Liver (tissue), 9 donors: Measurements from ENCODE around the gene FBXW2. TPM values are rescaled to one million over a fixed set of nuclear protein-coding genes. Genes with fewer than 3 reads are reported as not detected.

ENCODE experiments used
- DNase-seq: peaks from one replicate; pipeline ENCODE4 v3.0.0-alpha.2; 2017; ENCODE audit warnings: low spot score
- H3K27ac ChIP-seq, 2 donors: one replicate each; pipeline ENCODE4 v1.7.0; 2013; ENCODE audit warnings: inconsistent platforms in 2 of 2, low read length in 2 of 2, control low read depth in 1 of 2, low read depth in 1 of 2, mild to moderate bottlenecking in 1 of 2
- H3K27me3 ChIP-seq, 4 donors: one replicate each; pipeline versions ENCODE4 v1.6.1 to v1.7.0; 2013; ENCODE audit warnings: low read length in 3 of 4, inconsistent platforms in 1 of 4, mild to moderate bottlenecking in 1 of 4, moderate library complexity in 1 of 4; ENCODE audit not compliant: control insufficient read depth in 4 of 4, insufficient read depth in 4 of 4
- H3K36me3 ChIP-seq, 4 donors: one replicate each; pipeline versions ENCODE4 v1.6.1 to v1.7.0; 2013; ENCODE audit warnings: low read length in 3 of 4, mild to moderate bottlenecking in 3 of 4, low read depth in 1 of 4, moderate library complexity in 1 of 4; ENCODE audit not compliant: control insufficient read depth in 4 of 4, insufficient read depth in 3 of 4
- H3K4me1 ChIP-seq, 4 donors: one replicate each; pipeline versions ENCODE4 v1.6.1 to v1.7.0; 2013; ENCODE audit warnings: low read length in 3 of 4, mild to moderate bottlenecking in 3 of 4, moderate library complexity in 1 of 4; ENCODE audit not compliant: control insufficient read depth in 4 of 4, insufficient read depth in 4 of 4
- H3K4me3 ChIP-seq, 3 donors: one replicate each; pipeline versions ENCODE4 v1.6.1 to v1.7.0; 2013; ENCODE audit warnings: low read length in 3 of 3, control low read depth in 1 of 3, low read depth in 1 of 3, mild to moderate bottlenecking in 1 of 3
- H3K9ac ChIP-seq, 2 donors: one replicate each; pipeline ENCODE4 v1.7.0; 2013; ENCODE audit warnings: low read length in 2 of 2, mild to moderate bottlenecking in 2 of 2, moderate library complexity in 2 of 2, control low read depth in 1 of 2, low read depth in 1 of 2
- H3K9me3 ChIP-seq, 4 donors: one replicate each; pipeline versions ENCODE4 v1.6.1 to v1.7.0; 2013; ENCODE audit warnings: low read length in 3 of 4; ENCODE audit not compliant: control insufficient read depth in 4 of 4
- EGR1 ChIP-seq, 2 donors: IDR thresholded peaks; 2 replicates each; pipeline ENCODE4 v1.6.1; 2016 to 2018; ENCODE audit warnings: antibody characterized with exemption in 2 of 2, low read depth in 2 of 2
- FOXA2 ChIP-seq: IDR thresholded peaks from 2 replicates; pipeline ENCODE4 v1.6.1; 2016; ENCODE audit warnings: antibody characterized with exemption
- HNF4A ChIP-seq, 2 donors: conservative IDR thresholded peaks; 2 replicates each; pipeline ENCODE4 v1.6.1; 2016; ENCODE audit warnings: antibody characterized with exemption in 2 of 2, mild to moderate bottlenecking in 2 of 2
- HNF4G ChIP-seq: IDR thresholded peaks from 2 replicates; pipeline ENCODE4 v1.6.1; 2016; ENCODE audit warnings: antibody characterized with exemption
- NR2F2 ChIP-seq: IDR thresholded peaks from 2 replicates; pipeline ENCODE4 v1.6.1; 2016; ENCODE audit warnings: antibody characterized with exemption
- RAD21 ChIP-seq, 2 donors: IDR thresholded peaks; 2 replicates each; pipeline ENCODE4 v1.6.1; 2016; ENCODE audit warnings: antibody characterized with exemption in 2 of 2, mild to moderate bottlenecking in 2 of 2
- RXRA ChIP-seq, 2 donors: IDR thresholded peaks; 2 replicates each; pipeline ENCODE4 v1.6.1; 2017 to 2018; ENCODE audit warnings: antibody characterized with exemption in 2 of 2, mild to moderate bottlenecking in 1 of 2
- YY1 ChIP-seq: IDR thresholded peaks from 2 replicates; pipeline ENCODE4 v1.6.1; 2016; ENCODE audit warnings: antibody characterized with exemption, mild to moderate bottlenecking
- WGBS: extraction: QIAGEN DNeasy Blood & Tissue Kit; methylation state at CpG from one replicate; pipeline ENCODE4 v1.1.7; 2013; 5-methylcytosine and 5-hydroxymethylcytosine counted together
- polyA plus RNA-seq, 2 donors: library from polyadenylated mRNA; stranded (reverse) in 1 of 2; unstranded in 1 of 2; fragments of 200-250 nt in 1 of 2; fragments of >200 nt in 1 of 2; fragmentation: Nextera tagmentation in 1 of 2; extraction: Ambion mirVana in 1 of 2; gene quantifications; one replicate each; pipeline versions ENCODE4 v1.2.1 to v1.2.3, GENCODE V29; 2013 to 2015
- total RNA-seq, 2 donors: library from RNA; depleted of rRNA; stranded (reverse); fragments of >200 nt; gene quantifications; one replicate each; pipeline ENCODE4 v1.2.3, GENCODE V29; 2014
- TF ChIP-seq, protein P1 (sequence below): IDR thresholded peaks from 2 replicates; pipeline ENCODE4 v1.6.1; 2016; ENCODE audit warnings: antibody characterized with exemption
- TF ChIP-seq, protein P2 (sequence below): fragments of 150-350 bp; IDR thresholded peaks from 2 replicates; pipeline ENCODE4 v1.5.1; 2017; ENCODE audit warnings: improper control_type of control experiment, low read depth, low read length; ENCODE audit not compliant: missing input control
- TF ChIP-seq, protein P3 (sequence below): IDR thresholded peaks from 2 replicates; pipeline ENCODE4 v1.6.1; 2016; ENCODE audit warnings: antibody characterized with exemption
- TF ChIP-seq, protein P4 (sequence below): IDR thresholded peaks from 2 replicates; pipeline ENCODE4 v1.6.1; 2016; ENCODE audit warnings: antibody characterized with exemption, mild to moderate bottlenecking
- donor health status: healthy.
- donor health status: healthy.
- donor health status: healthy.
- donor health status: healthy.
- donor health status: healthy.

Gene FBXW2
- total and polyA plus RNA-seq, 4 donors, result 7.0 to 40.9 (median 22.5) TPM

DNA sequence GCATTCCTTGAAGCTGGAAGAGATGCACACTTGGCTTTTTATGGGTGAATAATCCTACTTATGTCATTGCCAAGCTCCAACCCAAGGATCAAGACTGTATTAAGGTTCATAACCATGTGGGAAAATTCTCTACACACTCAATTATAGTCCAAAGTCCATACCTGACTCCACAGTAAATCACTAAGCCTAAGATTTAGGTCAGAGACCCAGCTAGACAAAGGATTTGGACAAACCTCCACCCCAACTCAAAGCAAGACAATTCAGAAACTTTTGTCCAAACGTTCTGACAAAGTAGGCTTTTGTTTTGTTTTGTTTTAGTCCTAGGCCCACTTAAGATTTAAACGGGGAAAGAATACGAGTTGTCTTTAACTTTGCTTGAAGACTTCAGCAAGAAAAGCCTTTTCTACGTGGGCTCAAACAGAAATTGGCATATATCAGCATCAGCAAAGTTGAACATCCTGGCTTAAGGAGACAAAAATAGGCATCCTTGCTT, 80.6 kb downstream of the FBXW2 start:
- no peaks in the 10 kb centered on the region for H3K9me3 ChIP-seq
- peak overlapping the region; percentile 79 to 91 (median 85) for H3K4me3 ChIP-seq
- no peak for TF ChIP-seq RXRA (IDR thresholded peaks at IDR 0.05)
- TF ChIP-seq FOXA2, result no peak
- TF ChIP-seq HNF4A (conservative IDR thresholded peaks at IDR 0.05), result peak; percentile 58 to 64
- no peaks in the 10 kb centered on the region for H3K36me3 ChIP-seq
- H3K9ac ChIP-seq, result peak overlapping the region; percentile 80 to 95
- no peak for DNase-seq
- 10% methylated on average over 4 of the region's 4 CpGs for WGBS
- no peaks in the 10 kb centered on the region for H3K27me3 ChIP-seq
- peaks cover 14 to 67% (median 32%) of the 10 kb centered on the region in 4 donors for H3K4me1 ChIP-seq
- peak overlapping the region; percentile 86 to 87 for H3K27ac ChIP-seq

DNA sequence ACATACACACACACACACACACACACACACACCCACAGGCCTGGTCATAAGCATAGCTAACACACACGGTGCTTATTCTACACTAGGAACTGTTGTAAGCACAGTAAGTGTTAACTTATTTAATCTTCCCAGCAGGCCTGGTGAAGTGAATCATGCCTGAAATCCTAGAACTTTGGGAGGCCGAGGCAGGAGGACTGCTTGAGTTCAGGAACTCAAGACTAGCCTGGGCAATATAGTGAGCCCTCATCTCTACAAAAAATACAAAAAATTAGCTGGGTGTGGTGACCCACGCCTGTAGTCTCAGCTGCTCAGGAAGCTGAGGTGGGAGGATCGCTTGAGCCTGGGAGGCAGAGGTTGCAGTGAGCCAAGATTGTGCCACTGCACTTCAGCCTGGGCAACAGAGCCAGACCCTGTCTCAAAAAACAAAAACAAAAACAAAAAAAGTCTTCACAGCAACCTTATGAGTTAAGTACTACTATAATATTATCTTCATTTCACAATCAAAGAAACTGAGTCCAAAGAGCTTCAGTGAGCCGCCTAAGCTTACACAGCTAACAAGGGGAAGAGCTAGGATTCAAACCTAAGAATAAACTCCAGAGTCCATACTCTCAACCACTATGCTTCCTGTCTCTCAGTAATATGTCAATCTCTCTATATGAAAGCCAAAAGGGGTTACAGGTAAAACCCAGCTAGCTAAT, 81.2 kb downstream of the FBXW2 start:
- WGBS, result 17% methylated on average over 5 of the region's 5 CpGs
- H3K4me1 ChIP-seq, result peaks cover 14 to 66% (median 37%) of the 10 kb centered on the region in 4 donors
- H3K9ac ChIP-seq, result peak overlapping the region; percentile 80 to 95
- H3K27ac ChIP-seq, result peak overlapping the region; percentile 86 to 87
- DNase-seq, result no peak
- TF ChIP-seq HNF4G (no peak), EGR1 (IDR thresholded peaks at IDR 0.05; ENCODE audit: low read depth in 2 of 2) (no peak), NR2F2 (no peak), YY1 (no peak), RAD21 (IDR thresholded peaks at IDR 0.05) (no peak)
- TF ChIP-seq, protein P1, sequence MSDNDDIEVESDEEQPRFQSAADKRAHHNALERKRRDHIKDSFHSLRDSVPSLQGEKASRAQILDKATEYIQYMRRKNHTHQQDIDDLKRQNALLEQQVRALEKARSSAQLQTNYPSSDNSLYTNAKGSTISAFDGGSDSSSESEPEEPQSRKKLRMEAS, result no peak
- TF ChIP-seq, protein P2, sequence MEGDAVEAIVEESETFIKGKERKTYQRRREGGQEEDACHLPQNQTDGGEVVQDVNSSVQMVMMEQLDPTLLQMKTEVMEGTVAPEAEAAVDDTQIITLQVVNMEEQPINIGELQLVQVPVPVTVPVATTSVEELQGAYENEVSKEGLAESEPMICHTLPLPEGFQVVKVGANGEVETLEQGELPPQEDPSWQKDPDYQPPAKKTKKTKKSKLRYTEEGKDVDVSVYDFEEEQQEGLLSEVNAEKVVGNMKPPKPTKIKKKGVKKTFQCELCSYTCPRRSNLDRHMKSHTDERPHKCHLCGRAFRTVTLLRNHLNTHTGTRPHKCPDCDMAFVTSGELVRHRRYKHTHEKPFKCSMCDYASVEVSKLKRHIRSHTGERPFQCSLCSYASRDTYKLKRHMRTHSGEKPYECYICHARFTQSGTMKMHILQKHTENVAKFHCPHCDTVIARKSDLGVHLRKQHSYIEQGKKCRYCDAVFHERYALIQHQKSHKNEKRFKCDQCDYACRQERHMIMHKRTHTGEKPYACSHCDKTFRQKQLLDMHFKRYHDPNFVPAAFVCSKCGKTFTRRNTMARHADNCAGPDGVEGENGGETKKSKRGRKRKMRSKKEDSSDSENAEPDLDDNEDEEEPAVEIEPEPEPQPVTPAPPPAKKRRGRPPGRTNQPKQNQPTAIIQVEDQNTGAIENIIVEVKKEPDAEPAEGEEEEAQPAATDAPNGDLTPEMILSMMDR, result no peak
- TF ChIP-seq, protein P3, sequence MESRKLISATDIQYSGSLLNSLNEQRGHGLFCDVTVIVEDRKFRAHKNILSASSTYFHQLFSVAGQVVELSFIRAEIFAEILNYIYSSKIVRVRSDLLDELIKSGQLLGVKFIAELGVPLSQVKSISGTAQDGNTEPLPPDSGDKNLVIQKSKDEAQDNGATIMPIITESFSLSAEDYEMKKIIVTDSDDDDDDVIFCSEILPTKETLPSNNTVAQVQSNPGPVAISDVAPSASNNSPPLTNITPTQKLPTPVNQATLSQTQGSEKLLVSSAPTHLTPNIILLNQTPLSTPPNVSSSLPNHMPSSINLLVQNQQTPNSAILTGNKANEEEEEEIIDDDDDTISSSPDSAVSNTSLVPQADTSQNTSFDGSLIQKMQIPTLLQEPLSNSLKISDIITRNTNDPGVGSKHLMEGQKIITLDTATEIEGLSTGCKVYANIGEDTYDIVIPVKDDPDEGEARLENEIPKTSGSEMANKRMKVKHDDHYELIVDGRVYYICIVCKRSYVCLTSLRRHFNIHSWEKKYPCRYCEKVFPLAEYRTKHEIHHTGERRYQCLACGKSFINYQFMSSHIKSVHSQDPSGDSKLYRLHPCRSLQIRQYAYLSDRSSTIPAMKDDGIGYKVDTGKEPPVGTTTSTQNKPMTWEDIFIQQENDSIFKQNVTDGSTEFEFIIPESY, result no peak
- TF ChIP-seq, protein P4, sequence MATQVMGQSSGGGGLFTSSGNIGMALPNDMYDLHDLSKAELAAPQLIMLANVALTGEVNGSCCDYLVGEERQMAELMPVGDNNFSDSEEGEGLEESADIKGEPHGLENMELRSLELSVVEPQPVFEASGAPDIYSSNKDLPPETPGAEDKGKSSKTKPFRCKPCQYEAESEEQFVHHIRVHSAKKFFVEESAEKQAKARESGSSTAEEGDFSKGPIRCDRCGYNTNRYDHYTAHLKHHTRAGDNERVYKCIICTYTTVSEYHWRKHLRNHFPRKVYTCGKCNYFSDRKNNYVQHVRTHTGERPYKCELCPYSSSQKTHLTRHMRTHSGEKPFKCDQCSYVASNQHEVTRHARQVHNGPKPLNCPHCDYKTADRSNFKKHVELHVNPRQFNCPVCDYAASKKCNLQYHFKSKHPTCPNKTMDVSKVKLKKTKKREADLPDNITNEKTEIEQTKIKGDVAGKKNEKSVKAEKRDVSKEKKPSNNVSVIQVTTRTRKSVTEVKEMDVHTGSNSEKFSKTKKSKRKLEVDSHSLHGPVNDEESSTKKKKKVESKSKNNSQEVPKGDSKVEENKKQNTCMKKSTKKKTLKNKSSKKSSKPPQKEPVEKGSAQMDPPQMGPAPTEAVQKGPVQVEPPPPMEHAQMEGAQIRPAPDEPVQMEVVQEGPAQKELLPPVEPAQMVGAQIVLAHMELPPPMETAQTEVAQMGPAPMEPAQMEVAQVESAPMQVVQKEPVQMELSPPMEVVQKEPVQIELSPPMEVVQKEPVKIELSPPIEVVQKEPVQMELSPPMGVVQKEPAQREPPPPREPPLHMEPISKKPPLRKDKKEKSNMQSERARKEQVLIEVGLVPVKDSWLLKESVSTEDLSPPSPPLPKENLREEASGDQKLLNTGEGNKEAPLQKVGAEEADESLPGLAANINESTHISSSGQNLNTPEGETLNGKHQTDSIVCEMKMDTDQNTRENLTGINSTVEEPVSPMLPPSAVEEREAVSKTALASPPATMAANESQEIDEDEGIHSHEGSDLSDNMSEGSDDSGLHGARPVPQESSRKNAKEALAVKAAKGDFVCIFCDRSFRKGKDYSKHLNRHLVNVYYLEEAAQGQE, result no peak
- peak overlapping the region; percentile 79 to 91 (median 85) for H3K4me3 ChIP-seq
- H3K9me3 ChIP-seq, result no peaks in the 10 kb centered on the region
- H3K36me3 ChIP-seq, result no peaks in the 10 kb centered on the region
- no peaks in the 10 kb centered on the region for H3K27me3 ChIP-seq
